NT2/D1 (cell line): Measurements from ENCODE around the gene TTLL1.
A peak's percentile ranks its signal among the peaks of the same experiment; 100 is the strongest.

Experiments used
- DNase-seq: peaks from one replicate; pipeline ENCODE4 v3.0.0-alpha.2; 2011; ENCODE audit warnings: low read depth, low spot score
- H3K27me3 ChIP-seq: 2 replicates; pipeline ENCODE4 v1.6.0; 2011; ENCODE audit warnings: mild to moderate bottlenecking; ENCODE audit not compliant: insufficient read length, insufficient read depth
- H3K36me3 ChIP-seq: 2 replicates; pipeline ENCODE4 v1.6.1; 2011; ENCODE audit warnings: mild to moderate bottlenecking, low read length, mixed read lengths; ENCODE audit not compliant: insufficient read depth, insufficient read length
- H3K4me1 ChIP-seq: 2 replicates; pipeline ENCODE4 v1.5.1; 2011; ENCODE audit not compliant: insufficient read depth, insufficient read length
- H3K4me3 ChIP-seq: 2 replicates; pipeline ENCODE4 v1.5.1; 2011; ENCODE audit warnings: low read depth; ENCODE audit not compliant: insufficient read length
- H3K9ac ChIP-seq: 2 replicates; pipeline ENCODE4 v1.6.0; 2011; ENCODE audit warnings: low read depth; ENCODE audit not compliant: insufficient read length
- H3K9me3 ChIP-seq: 2 replicates; pipeline ENCODE4 v1.5.1; 2011; ENCODE audit warnings: mild to moderate bottlenecking, low read length; ENCODE audit not compliant: insufficient read depth
- SUZ12 ChIP-seq: IDR thresholded peaks from 2 replicates; pipeline ENCODE4 v1.6.1; 2011; ENCODE audit not compliant: insufficient read length, insufficient read depth; ENCODE audit errors: extremely low read depth
- YY1 ChIP-seq: IDR thresholded peaks from 2 replicates; pipeline ENCODE4 v1.6.1; 2011; ENCODE audit not compliant: insufficient read length, insufficient read depth
- ZNF274 ChIP-seq: IDR thresholded peaks from 2 replicates; pipeline ENCODE4 v1.6.1; 2011; ENCODE audit warnings: mild to moderate bottlenecking, low read depth, low read length

Gene TTLL1

DNA sequence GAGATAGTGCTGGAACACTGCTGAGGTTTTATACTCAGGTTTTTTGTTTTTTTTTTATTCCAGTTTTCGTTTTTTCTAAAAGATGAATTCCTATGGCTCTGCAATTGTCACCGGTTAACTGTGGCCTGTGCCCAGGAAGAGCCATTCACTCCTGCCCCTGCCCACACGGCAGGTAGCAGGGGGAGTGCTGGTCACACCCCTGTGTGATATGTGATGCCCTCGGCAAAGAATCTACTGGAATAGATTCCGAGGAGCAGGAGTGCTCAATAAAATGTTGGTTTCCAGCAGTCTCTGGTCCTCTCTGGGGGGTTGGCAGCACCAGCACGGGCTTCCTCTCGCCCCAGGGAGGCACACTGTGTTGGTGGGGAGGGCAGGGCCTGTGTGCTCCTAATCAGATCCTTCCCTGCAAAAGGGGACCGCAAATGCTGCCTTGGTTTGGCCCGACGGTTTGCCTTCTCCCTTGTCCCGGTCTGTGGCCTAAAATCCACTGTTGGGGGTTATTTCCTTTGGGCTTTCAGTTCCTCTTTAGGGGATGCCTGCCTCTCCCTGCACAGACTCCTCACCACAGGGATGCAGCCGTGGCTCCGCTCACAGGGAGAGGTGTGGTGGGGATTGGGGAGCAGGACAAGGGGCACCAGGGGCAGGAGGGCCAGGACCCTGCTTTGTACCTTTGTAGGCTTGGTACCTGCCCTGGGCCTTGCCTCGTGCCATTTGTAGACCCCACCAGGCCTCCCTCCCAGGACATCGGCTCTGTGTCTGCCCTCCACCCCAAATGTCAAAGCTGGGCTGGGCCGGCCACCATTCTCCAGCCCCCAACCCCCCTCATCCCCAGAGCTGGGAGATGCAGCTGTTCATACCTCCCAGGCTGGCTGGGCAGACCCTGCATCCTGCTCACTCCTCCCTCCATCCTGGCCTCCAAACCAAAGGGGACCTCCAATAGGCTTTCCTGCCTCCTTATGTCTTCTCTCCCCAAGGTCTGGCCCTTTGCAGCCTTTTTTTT lies 40.5 kb upstream of the TTLL1 start:
- H3K9ac ChIP-seq: no peak overlapping the region

DNA sequence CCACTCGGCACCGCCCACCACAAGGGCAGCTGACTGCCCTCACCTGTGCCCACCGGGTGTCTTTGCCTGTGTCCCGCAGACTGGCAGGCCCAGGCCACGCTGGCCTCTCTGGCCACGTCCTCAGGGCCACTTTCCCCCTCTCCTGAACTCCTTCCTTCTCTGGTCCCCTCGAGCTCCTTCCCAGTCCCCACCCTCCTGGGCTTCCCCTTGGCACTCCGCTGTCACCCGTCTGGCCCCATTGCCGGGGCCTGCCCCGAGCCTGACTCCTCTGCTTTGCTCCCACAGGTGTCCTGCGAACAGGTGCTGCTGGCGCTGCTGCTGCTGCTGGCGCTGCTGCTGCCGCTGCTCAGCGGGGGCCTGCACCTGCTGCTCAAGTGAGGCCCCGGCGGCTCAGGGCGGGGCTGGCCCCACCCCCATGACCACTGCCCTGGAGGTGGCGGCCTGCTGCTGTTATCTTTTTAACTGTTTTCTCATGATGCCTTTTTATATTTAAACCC lies 39.8 kb upstream of the TTLL1 start:
- H3K9me3 ChIP-seq: no peaks in the 10 kb centered on the region
- no peak overlapping the region for H3K4me3 ChIP-seq
- no peak overlapping the region for H3K9ac ChIP-seq
- peaks cover 27% of the 10 kb centered on the region for H3K36me3 ChIP-seq
- DNase-seq: no peak
- H3K27me3 ChIP-seq: no peaks in the 10 kb centered on the region
- H3K4me1 ChIP-seq: peaks cover 16% of the 10 kb centered on the region
- TF ChIP-seq ZNF274 (no peak), YY1 (no peak), SUZ12 (no peak)

More for the DNA sequence above, 40.5 kb upstream of the TTLL1 start:
- no peaks in the 10 kb centered on the region for H3K27me3 ChIP-seq
- H3K9me3 ChIP-seq: no peaks in the 10 kb centered on the region
- peaks cover 16% of the 10 kb centered on the region for H3K4me1 ChIP-seq
- TF ChIP-seq ZNF274 (no peak), YY1 (no peak), SUZ12 (no peak)
- no peak overlapping the region for H3K4me3 ChIP-seq
- no peak for DNase-seq
- peaks cover 35% of the 10 kb centered on the region for H3K36me3 ChIP-seq

DNA sequence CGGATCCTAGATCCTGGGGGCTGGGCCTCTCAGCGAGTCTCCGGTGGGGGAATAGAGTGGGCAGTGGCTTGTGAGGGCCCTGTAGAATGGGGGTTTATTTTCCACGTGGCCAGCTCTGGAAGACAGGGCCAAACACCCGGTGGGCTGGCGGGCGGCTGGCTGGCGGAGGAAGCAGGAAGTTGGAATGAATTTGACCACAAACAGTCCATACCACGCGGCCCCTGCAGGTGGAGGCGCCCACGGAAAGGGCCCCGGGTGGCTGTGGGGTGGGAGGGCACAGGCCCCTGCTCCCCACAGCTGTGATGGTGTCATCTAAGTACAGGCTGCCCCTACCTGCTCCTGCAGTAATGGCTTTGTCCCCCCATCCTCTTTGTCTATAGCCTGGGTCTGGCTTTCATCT lies 38.9 kb upstream of the TTLL1 start:
- Histone ChIP-seq H3K4me1 (peaks cover 14% of the 10 kb centered on the region), H3K27me3 (no peaks in the 10 kb centered on the region), H3K36me3 (peaks cover 21% of the 10 kb centered on the region), H3K9me3 (no peaks in the 10 kb centered on the region), H3K9ac (no peak overlapping the region), H3K4me3 (no peak overlapping the region)
- no peak for DNase-seq
- TF ChIP-seq YY1: no peak
- TF ChIP-seq ZNF274: no peak
- no peak for TF ChIP-seq SUZ12

DNA sequence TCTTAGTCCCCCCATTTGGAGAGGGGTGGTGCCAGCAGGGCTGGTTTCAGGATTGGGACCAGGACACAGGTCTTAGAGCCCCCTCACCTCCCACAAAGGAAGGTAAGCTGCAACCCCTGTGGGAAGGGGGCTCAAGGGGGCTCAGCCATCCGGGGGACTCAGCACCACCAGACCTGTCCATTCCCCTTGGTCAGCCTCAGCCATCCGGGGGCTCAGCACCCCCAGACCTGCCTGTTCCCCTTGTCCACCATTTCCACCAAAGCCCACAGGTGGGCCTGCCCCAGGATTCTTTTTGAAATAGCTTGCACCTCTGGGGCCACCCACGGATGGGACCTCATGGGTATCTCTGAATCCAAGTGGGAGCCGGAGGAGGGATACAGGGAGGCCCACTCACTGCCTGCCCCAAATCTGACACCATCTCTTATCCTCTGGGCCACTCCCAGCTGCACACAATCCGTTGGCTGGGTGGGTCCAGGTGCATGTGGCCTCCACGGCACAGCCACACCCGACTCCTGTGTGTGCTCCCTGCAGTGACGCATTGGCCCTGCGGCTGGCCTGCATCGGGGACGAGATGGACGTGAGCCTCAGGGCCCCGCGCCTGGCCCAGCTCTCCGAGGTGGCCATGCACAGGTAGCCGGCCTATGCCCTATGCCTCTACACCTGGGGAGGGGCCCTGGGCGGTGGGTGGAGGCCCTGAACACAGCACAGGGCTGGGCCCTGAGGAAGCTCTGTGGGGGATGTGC lies 38.1 kb upstream of the TTLL1 start:
- Histone ChIP-seq H3K36me3 (peaks cover 14% of the 10 kb centered on the region), H3K9me3 (no peaks in the 10 kb centered on the region), H3K9ac (no peak overlapping the region), H3K4me1 (peaks cover 14% of the 10 kb centered on the region), H3K27me3 (no peaks in the 10 kb centered on the region), H3K4me3 (no peak overlapping the region)
- DNase-seq: no peak
- TF ChIP-seq SUZ12 (no peak), YY1 (no peak), ZNF274 (no peak)

DNA sequence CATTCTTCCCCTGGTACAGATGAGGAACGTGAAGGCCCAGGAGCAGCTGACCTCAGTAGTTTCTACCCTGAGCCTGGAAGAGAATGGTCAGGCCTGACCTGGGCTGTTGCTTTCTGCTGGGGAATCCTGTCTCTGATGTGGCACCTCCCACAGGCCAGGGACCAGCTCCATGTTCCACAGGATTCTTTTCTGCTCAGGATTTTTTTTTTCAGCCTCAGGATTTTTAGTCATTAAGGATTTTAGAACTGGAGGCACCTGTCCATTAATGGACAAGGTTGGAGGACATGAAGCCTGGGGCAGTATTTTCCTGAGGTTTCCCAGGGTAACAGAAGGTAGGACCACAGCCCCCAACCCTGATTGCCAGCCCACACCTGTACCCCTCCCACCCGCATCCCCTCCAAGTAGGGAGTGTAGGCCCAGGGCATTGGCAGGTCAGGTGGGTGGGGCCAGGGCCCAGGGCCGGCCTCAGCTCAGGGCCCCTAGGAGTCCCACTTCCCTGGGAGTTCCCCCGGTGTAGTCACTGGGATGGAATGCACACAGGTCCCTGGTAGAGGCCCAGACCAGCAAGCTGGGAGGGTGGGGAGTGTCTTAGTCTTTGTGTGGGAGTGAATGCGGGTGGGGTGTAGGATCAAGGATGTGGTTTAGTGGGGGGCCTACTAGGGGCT lies 37.4 kb upstream of the TTLL1 start:
- H3K9me3 ChIP-seq: no peaks in the 10 kb centered on the region
- no peaks in the 10 kb centered on the region for H3K27me3 ChIP-seq
- H3K4me1 ChIP-seq: peaks cover 14% of the 10 kb centered on the region
- peaks cover 7% of the 10 kb centered on the region for H3K36me3 ChIP-seq
- no peak for TF ChIP-seq ZNF274
- no peak overlapping the region for H3K9ac ChIP-seq
- H3K4me3 ChIP-seq: no peak overlapping the region
- DNase-seq: no peak

DNA sequence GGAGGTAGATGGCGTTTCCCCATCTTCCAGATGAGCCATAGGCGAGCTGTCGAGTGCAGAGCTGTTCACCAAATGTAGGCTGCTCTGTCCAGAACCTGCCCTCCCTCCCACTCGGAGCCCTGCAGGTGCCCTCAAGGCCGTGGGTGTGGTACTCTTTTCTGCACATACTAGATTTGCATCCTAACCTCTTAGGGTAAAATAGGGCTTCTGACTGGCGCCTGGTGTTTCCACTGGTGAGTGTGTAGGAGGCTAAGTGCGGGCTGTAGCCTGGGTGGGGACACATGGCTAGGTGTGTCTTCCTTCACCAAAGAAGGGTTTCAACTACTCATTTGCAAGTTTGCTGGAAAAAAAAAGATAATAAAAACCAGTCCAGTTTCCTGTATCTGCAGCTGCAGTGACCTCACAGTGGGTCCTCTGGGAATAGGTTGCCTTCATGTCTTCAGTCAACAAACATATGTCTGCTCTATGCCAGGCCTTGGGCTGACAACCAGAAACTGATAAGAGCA lies 29.8 kb upstream of the TTLL1 start:
- no peaks in the 10 kb centered on the region for H3K27me3 ChIP-seq
- no peak overlapping the region for H3K4me3 ChIP-seq
- peak overlapping the region; percentile 10 for H3K9ac ChIP-seq
- no peak for TF ChIP-seq SUZ12
- no peak for TF ChIP-seq YY1
- TF ChIP-seq ZNF274: no peak
- H3K9me3 ChIP-seq: no peaks in the 10 kb centered on the region
- no peak for DNase-seq
- peaks cover 14% of the 10 kb centered on the region for H3K4me1 ChIP-seq
- H3K36me3 ChIP-seq: no peaks in the 10 kb centered on the region
